K562 (cell line): ENCODE measurements around the gene CHRNB4. TPM values are rescaled to one million over a fixed set of nuclear protein-coding genes. Genes with fewer than 3 reads are reported as not detected.

Experiments
- CC2D1A ChIP-seq: fragments of 450-650 bp; IDR thresholded peaks from 2 replicates; pipeline ENCODE4 v1.6.1; 2017; ENCODE audit warnings: mild to moderate bottlenecking
- EP300 ChIP-seq: IDR thresholded peaks from 2 replicates; pipeline ENCODE4 v1.6.1; 2012; ENCODE audit warnings: low read length, improper control_type of control experiment
- FOXP1 ChIP-seq: sonication (generic); formaldehyde crosslinking; IDR thresholded peaks from 2 replicates; pipeline ENCODE4 v1.8.0; 2022; ENCODE audit warnings: mild to moderate bottlenecking, missing genetic modification reagents
- LCOR ChIP-seq: sonication (generic); formaldehyde crosslinking; IDR thresholded peaks from 2 replicates; pipeline ENCODE4 v1.8.0; 2022; ENCODE audit warnings: mild to moderate bottlenecking, missing genetic modification reagents
- MEIS2 ChIP-seq: fragments of 450-650 bp; IDR thresholded peaks from 2 replicates; pipeline ENCODE4 v1.6.1; 2014; ENCODE audit warnings: mild to moderate bottlenecking; ENCODE audit not compliant: partially characterized antibody
- RERE ChIP-seq: sonication (generic); formaldehyde crosslinking; IDR thresholded peaks from 2 replicates; pipeline ENCODE4 v1.8.0; 2023; ENCODE audit warnings: missing genetic modification reagents, mild to moderate bottlenecking, borderline replicate concordance
- REST ChIP-seq, 2 experiments: fragments of 450-650 bp; formaldehyde crosslinking in 1 of 2; IDR thresholded peaks; 2 replicates each; pipeline versions ENCODE4 v1.4.0 to v1.6.1; 2014 to 2020; ENCODE audit warnings: mild to moderate bottlenecking in 2 of 2, borderline replicate concordance in 1 of 2, low read depth in 1 of 2
- SIX5 ChIP-seq, 2 experiments: IDR thresholded peaks; 2 replicates each; pipeline ENCODE4 v1.6.1; 2011; ENCODE audit warnings: low read length in 2 of 2, borderline replicate concordance in 1 of 2, low read depth in 1 of 2, mild to moderate bottlenecking in 1 of 2, moderate library complexity in 1 of 2; ENCODE audit not compliant: insufficient read depth in 1 of 2
- SMARCA4 ChIP-seq: fragments of 450-650 bp; IDR thresholded peaks from 2 replicates; pipeline ENCODE4 v1.6.1; 2016
- TBL1XR1 ChIP-seq, 2 experiments: IDR thresholded peaks; 2 replicates each; pipeline ENCODE4 v1.6.1; 2012; ENCODE audit warnings: improper control_type of control experiment in 2 of 2, low read length in 2 of 2, mild to moderate bottlenecking in 1 of 2
- TCFL5 ChIP-seq: fragments of 250-450 bp; sonication (Bioruptor Pico); conservative IDR thresholded peaks from 2 replicates; pipeline ENCODE4 v1.6.1; 2021; ENCODE audit warnings: mild to moderate bottlenecking, moderate library complexity, matching md5 sums
- THRAP3 ChIP-seq: fragments of 450-650 bp; IDR thresholded peaks from 2 replicates; pipeline ENCODE4 v1.6.1; 2016; ENCODE audit warnings: mild to moderate bottlenecking, inconsistent platforms, borderline replicate concordance
- ZNF778 ChIP-seq: fragments of 450-650 bp; formaldehyde crosslinking; IDR thresholded peaks from 2 replicates; pipeline ENCODE4 v1.4.0; 2020; ENCODE audit warnings: mild to moderate bottlenecking, moderate library complexity
- polyA plus RNA-seq, 8 experiments: library from polyadenylated mRNA; depleted of rRNA in 4 of 8; stranded (reverse) in 5 of 8; unstranded in 3 of 8; fragments of >200 nt; fragmentation: Nextera tagmentation in 2 of 8; fragmentation: Illumina TruSeq in 1 of 8; extraction: Ambion mirVana in 2 of 8; extraction: Trizol in 1 of 8; gene quantifications; 2 replicates each; pipeline versions ENCODE4 v1.2.1 to v1.2.3, GENCODE V29; 2011 to 2014; ENCODE audit warnings: inconsistent platforms in 1 of 8, missing spikeins in 1 of 8
- total RNA-seq, 7 experiments: library from RNA; depleted of rRNA in 6 of 7; stranded (reverse); fragments of >200 nt in 6 of 7; fragmentation: Illumina TruSeq in 2 of 7; extraction: Trizol in 2 of 7; gene quantifications; 2 replicates each; pipeline versions ENCODE4 v1.2.1 to v1.2.3, GENCODE V29; 2011 to 2021; ENCODE audit warnings: low replicate concordance in 1 of 7
- TF ChIP-seq, protein P1 (sequence below): sonication (generic); formaldehyde crosslinking; IDR thresholded peaks from 2 replicates; pipeline ENCODE4 v1.9.0; 2022; ENCODE audit warnings: mild to moderate bottlenecking, missing genetic modification reagents

CHRNB4 gene
- total and polyA plus RNA-seq, 9 of the 15 experiments (the other 6 are each of a cell fraction or from before 2014, with no cell fraction given): 0.08 to 0.18 TPM; not detected in 7

- TF ChIP-seq RERE (CRISPR knock-in tag): no peak
- TF ChIP-seq SMARCA4: no peak
- no peak for TF ChIP-seq ZNF778 (CRISPR knock-in tag)
- no peak for TF ChIP-seq CC2D1A
- TF ChIP-seq TCFL5 (CRISPR knock-in tag): no peak
- TF ChIP-seq LCOR (CRISPR knock-in tag): no peak
- TF ChIP-seq FOXP1: 0 out of 2 replicates have a peak, but pooled peaks have one; percentile 60
- TF ChIP-seq SIX5 (IDR thresholded peaks at IDR 0.05; ENCODE audit: borderline replicate concordance in 1 of 2, insufficient read depth in 1 of 2, low read depth in 1 of 2, low read length in 2 of 2): no peak
- TF ChIP-seq EP300: no peak
- TF ChIP-seq REST (IDR thresholded peaks at IDR 0.05; ENCODE audit: borderline replicate concordance): peak; percentile 73
- no peak for TF ChIP-seq REST (CRISPR knock-in tag; IDR thresholded peaks at IDR 0.05; ENCODE audit: low read depth)
- no peak for TF ChIP-seq THRAP3
- TF ChIP-seq TBL1XR1 (IDR thresholded peaks at IDR 0.05; ENCODE audit: low read length in 2 of 2): no peak
- TF ChIP-seq MEIS2: peak; percentile 28
- TF ChIP-seq, protein P1, sequence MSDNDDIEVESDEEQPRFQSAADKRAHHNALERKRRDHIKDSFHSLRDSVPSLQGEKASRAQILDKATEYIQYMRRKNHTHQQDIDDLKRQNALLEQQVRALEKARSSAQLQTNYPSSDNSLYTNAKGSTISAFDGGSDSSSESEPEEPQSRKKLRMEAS (CRISPR knock-in tag): 0 out of 2 replicates have a peak, but pooled peaks have one; percentile 24
These were observed 22.5 kb downstream of the CHRNB4 start (continued) for GRCh38 chr15:78618490-78618934.
